Measurements from ENCODE around the gene ZBTB20. TPM values are rescaled to one million over a fixed set of nuclear protein-coding genes. Genes with fewer than 3 reads are reported as not detected.

The ZBTB20 gene
- polyA plus RNA-seq, 1 of the 3 experiments (the other 2 are of a cell fraction), result 0.43 TPM

GRCh38 chr3:114331007-114331406, 816.1 kb downstream of the ZBTB20 start:
- 89% methylated on average over 2 of the region's 2 CpGs for WGBS (ENCODE audit: low lambda C conversion rate)
- no peak for DNase-seq
- H3K4me3 ChIP-seq (ENCODE audit: low read depth in 2 of 2, low read length in 1 of 2), result no peak overlapping the region
- peaks cover 0 to 13% of the 10 kb centered on the region in 2 experiments for H3K36me3 ChIP-seq (replicated peaks in 1 of 2; ENCODE audit: control insufficient read depth in 1 of 2, insufficient read depth in 2 of 2, low read length in 1 of 2)
- no peaks in the 10 kb centered on the region; a peak in 1 of 4 replicates for H3K4me1 ChIP-seq (ENCODE audit: control insufficient read depth in 1 of 2, insufficient read depth in 2 of 2, low read depth in 1 of 2, low read length in 1 of 2)
- H2AFZ ChIP-seq (ENCODE audit: low read depth), result no peak overlapping the region
- no peak overlapping the region for H3K4me2 ChIP-seq
- H4K20me1 ChIP-seq (ENCODE audit: insufficient read depth), result no peaks in the 10 kb centered on the region
- no peaks in the 10 kb centered on the region for H3K9me2 ChIP-seq
- TF ChIP-seq MAX (IDR thresholded peaks at IDR 0.05; ENCODE audit: low read depth) (no peak), GATA2 (CRISPR knock-in tag; IDR thresholded peaks at IDR 0.05) (no peak), CHD2 (IDR thresholded peaks at IDR 0.05; ENCODE audit: low read length, partially characterized antibody) (no peak), YY1 (IDR thresholded peaks at IDR 0.05; ENCODE audit: low read depth) (no peak), FOXJ3 (CRISPR knock-in tag; IDR thresholded peaks at IDR 0.05) (no peak), USF1 (IDR thresholded peaks at IDR 0.05; ENCODE audit: borderline replicate concordance, low read depth) (no peak), ZBTB33 (IDR thresholded peaks at IDR 0.05; ENCODE audit: borderline replicate concordance, low read depth) (no peak), TCF12 (IDR thresholded peaks at IDR 0.05) (no peak), TAF1 (IDR thresholded peaks at IDR 0.05; ENCODE audit: borderline replicate concordance, low read depth, low read length) (no peak), FOXM1 (IDR thresholded peaks at IDR 0.05; ENCODE audit: low read depth) (no peak), TEAD4 (IDR thresholded peaks at IDR 0.05; ENCODE audit: borderline replicate concordance, insufficient read depth) (no peak), FOSL2 (IDR thresholded peaks at IDR 0.05; ENCODE audit: borderline replicate concordance, low read depth) (no peak), CTCF (IDR thresholded peaks at IDR 0.05) (no peak), ELF1 (IDR thresholded peaks at IDR 0.05) (no peak), RCOR1 (IDR thresholded peaks at IDR 0.05; ENCODE audit: low read length) (no peak), PBX3 (IDR thresholded peaks at IDR 0.05) (no peak), EP300 (IDR thresholded peaks at IDR 0.05; ENCODE audit: borderline replicate concordance in 1 of 2, low read depth in 1 of 2, low read length in 1 of 2) (no peak)
- TF ChIP-seq, protein P1, sequence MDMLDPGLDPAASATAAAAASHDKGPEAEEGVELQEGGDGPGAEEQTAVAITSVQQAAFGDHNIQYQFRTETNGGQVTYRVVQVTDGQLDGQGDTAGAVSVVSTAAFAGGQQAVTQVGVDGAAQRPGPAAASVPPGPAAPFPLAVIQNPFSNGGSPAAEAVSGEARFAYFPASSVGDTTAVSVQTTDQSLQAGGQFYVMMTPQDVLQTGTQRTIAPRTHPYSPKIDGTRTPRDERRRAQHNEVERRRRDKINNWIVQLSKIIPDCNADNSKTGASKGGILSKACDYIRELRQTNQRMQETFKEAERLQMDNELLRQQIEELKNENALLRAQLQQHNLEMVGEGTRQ (IDR thresholded peaks at IDR 0.05; ENCODE audit: borderline replicate concordance, low read depth, low read length), result no peak
- TF ChIP-seq, protein P2, sequence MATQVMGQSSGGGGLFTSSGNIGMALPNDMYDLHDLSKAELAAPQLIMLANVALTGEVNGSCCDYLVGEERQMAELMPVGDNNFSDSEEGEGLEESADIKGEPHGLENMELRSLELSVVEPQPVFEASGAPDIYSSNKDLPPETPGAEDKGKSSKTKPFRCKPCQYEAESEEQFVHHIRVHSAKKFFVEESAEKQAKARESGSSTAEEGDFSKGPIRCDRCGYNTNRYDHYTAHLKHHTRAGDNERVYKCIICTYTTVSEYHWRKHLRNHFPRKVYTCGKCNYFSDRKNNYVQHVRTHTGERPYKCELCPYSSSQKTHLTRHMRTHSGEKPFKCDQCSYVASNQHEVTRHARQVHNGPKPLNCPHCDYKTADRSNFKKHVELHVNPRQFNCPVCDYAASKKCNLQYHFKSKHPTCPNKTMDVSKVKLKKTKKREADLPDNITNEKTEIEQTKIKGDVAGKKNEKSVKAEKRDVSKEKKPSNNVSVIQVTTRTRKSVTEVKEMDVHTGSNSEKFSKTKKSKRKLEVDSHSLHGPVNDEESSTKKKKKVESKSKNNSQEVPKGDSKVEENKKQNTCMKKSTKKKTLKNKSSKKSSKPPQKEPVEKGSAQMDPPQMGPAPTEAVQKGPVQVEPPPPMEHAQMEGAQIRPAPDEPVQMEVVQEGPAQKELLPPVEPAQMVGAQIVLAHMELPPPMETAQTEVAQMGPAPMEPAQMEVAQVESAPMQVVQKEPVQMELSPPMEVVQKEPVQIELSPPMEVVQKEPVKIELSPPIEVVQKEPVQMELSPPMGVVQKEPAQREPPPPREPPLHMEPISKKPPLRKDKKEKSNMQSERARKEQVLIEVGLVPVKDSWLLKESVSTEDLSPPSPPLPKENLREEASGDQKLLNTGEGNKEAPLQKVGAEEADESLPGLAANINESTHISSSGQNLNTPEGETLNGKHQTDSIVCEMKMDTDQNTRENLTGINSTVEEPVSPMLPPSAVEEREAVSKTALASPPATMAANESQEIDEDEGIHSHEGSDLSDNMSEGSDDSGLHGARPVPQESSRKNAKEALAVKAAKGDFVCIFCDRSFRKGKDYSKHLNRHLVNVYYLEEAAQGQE (IDR thresholded peaks at IDR 0.05; ENCODE audit: low read depth, low read length), result no peak
- POLR2A ChIA-PET, result no interaction called here
- H3K27ac ChIP-seq (ENCODE audit: low read depth in 2 of 2, low read length in 1 of 2), result no peak overlapping the region
- H3K27me3 ChIP-seq (ENCODE audit: insufficient read depth), result no peaks in the 10 kb centered on the region
- H3K79me2 ChIP-seq (ENCODE audit: insufficient read depth), result no peaks in the 10 kb centered on the region
- no peaks in the 10 kb centered on the region for H3F3A ChIP-seq (replicated peaks; ENCODE audit: insufficient read depth)
- no peak overlapping the region for H3K9ac ChIP-seq
- CTCF ChIA-PET, result no interaction called here
- H3K9me3 ChIP-seq, result no peaks in the 10 kb centered on the region

Data from SK-N-SH (cell line).